ENCODE data around the gene FAM3A. TPM values are rescaled to one million over a fixed set of nuclear protein-coding genes. Genes with fewer than 3 reads are reported as not detected.

The FAM3A gene
- total and polyA plus RNA-seq, 2 experiments from 2014 or later, result 12.0 to 16.5 TPM

GRCh38 chrX:154484255-154485149 lies 31.5 kb downstream of the FAM3A start:
- DNase-seq (ENCODE audit: low spot score) (no peak), ATAC-seq (no peak)
- H4K20me1 ChIP-seq (replicated peaks; ENCODE audit: insufficient read depth), result no peaks in the 10 kb centered on the region; the same call in 1 of the 2 replicates
- peaks cover 7% of the 10 kb centered on the region; the same call in 2 of the 3 replicates for H3K4me1 Mint-ChIP-seq
- H2AFZ ChIP-seq, result no peak overlapping the region
- no peaks in the 10 kb centered on the region for H3K4me1 ChIP-seq (ENCODE audit: insufficient read depth)
- H3K27ac ChIP-seq (ENCODE audit: low read depth), result no peak overlapping the region
- H3K9me3 Mint-ChIP-seq, result no peaks in the 10 kb centered on the region
- no peak for TF ChIP-seq JUNB (IDR thresholded peaks at IDR 0.05; ENCODE audit: unreplicated experiment)
- TF ChIP-seq REST (IDR thresholded peaks at IDR 0.05; ENCODE audit: unreplicated experiment), result no peak
- TF ChIP-seq ZNF462 (CRISPR knock-in tag; IDR thresholded peaks at IDR 0.05), result no peak
- TF ChIP-seq CTCF (conservative IDR thresholded peaks at IDR 0.05; ENCODE audit: low read depth in 2 of 2), result no peak
- no peak for TF ChIP-seq ZNF331 (CRISPR knock-in tag; IDR thresholded peaks at IDR 0.05; ENCODE audit: low read depth)
- no peak for TF ChIP-seq NANOG (IDR thresholded peaks at IDR 0.05; ENCODE audit: borderline replicate concordance)
- no peak for TF ChIP-seq ZNF114 (CRISPR knock-in tag; IDR thresholded peaks at IDR 0.05)
- TF ChIP-seq CREB1 (CRISPR knock-in tag; IDR thresholded peaks at IDR 0.05; ENCODE audit: low read depth), result no peak
- no peak for TF ChIP-seq STAT1 (IDR thresholded peaks at IDR 0.05; ENCODE audit: unreplicated experiment)
- TF ChIP-seq EZH2 (IDR thresholded peaks at IDR 0.05; ENCODE audit: low read depth, unreplicated experiment), result no peak
- TF ChIP-seq POLR2AphosphoS5 (IDR thresholded peaks at IDR 0.05; ENCODE audit: low read depth), result no peak
- no peak for TF ChIP-seq EZH2phosphoT487 (IDR thresholded peaks at IDR 0.05; ENCODE audit: unreplicated experiment)
- no peak for TF ChIP-seq ETS1 (IDR thresholded peaks at IDR 0.05)
- no peak overlapping the region for H3K4me3 ChIP-seq
- H3F3A ChIP-seq (replicated peaks; ENCODE audit: low read depth), result no peaks in the 10 kb centered on the region
- H3K27me3 Mint-ChIP-seq (ENCODE audit: insufficient read depth, low read depth, poor library complexity), result peaks cover 10% of the 10 kb centered on the region
- H3K9me2 ChIP-seq (ENCODE audit: insufficient read depth), result no peaks in the 10 kb centered on the region
- peaks cover 5% of the 10 kb centered on the region; the same call in 2 of the 3 replicates for H3K36me3 Mint-ChIP-seq (ENCODE audit: low read depth)
- no peak overlapping the region for H3K4me2 ChIP-seq
- no peaks in the 10 kb centered on the region for H3K36me3 ChIP-seq (ENCODE audit: insufficient read depth)
- H3K4me3 Mint-ChIP-seq, result no peak overlapping the region
- no peaks in the 10 kb centered on the region for H3K27me3 ChIP-seq (ENCODE audit: insufficient read depth)
- H3K79me2 ChIP-seq (replicated peaks; ENCODE audit: insufficient read depth), result no peaks in the 10 kb centered on the region
- no peak overlapping the region for H3K27ac Mint-ChIP-seq

All from GM23338 (cell line).